Thoracic aorta (tissue), 2 donors: Measurements from ENCODE around the gene PLA2G4E. TPM values are rescaled to one million over a fixed set of nuclear protein-coding genes. Genes with fewer than 3 reads are reported as not detected.

ENCODE experiments used
- ATAC-seq: fragments of 150-250 bp; one replicate; pipeline ENCODE4 v1.8.0; 2017; ENCODE audit warnings: low read depth; ENCODE audit not compliant: insufficient number of reproducible peaks, low FRiP score
- DNase-seq: peaks from one replicate; pipeline ENCODE4 v3.0.0-alpha.2; 2020; ENCODE audit warnings: low spot score
- H3K27ac ChIP-seq, 2 donors: fragments of 200-600 bp; sonication (generic); 1 replicate in 1 of 2; 2 replicates in 1 of 2; pipeline ENCODE4 v1.5.1; 2016; ENCODE audit warnings: mild to moderate bottlenecking in 2 of 2, moderate library complexity in 2 of 2
- H3K27me3 ChIP-seq: fragments of 200-600 bp; sonication (generic); replicated peaks from 2 replicates; pipeline ENCODE4 v1.6.0; 2016; ENCODE audit warnings: mild to moderate bottlenecking; ENCODE audit not compliant: insufficient read depth
- H3K36me3 ChIP-seq: fragments of 200-600 bp; sonication (generic); one replicate; pipeline ENCODE4 v1.5.1; 2016
- H3K4me1 ChIP-seq, 2 donors: fragments of 200-600 bp; sonication (generic); 1 replicate in 1 of 2; 2 replicates in 1 of 2; pipeline versions ENCODE4 v1.5.1 to v1.6.0; 2016; ENCODE audit warnings: low read depth in 2 of 2, mild to moderate bottlenecking in 1 of 2; ENCODE audit not compliant: control insufficient read depth in 1 of 2
- H3K4me3 ChIP-seq: fragments of 200-600 bp; sonication (generic); 2 replicates; pipeline ENCODE4 v1.5.1; 2016; ENCODE audit warnings: mild to moderate bottlenecking
- H3K9me3 ChIP-seq: fragments of 200-600 bp; sonication (generic); 2 replicates; pipeline ENCODE4 v1.5.1; 2016
- CTCF ChIP-seq: fragments of 200-600 bp; sonication (generic); IDR thresholded peaks from one replicate; pipeline ENCODE4 v1.5.1; 2019; ENCODE audit warnings: antibody characterized with exemption
- total RNA-seq, 2 donors: library from RNA; depleted of rRNA; stranded (reverse); fragments of >200 nt; gene quantifications; one replicate each; pipeline versions ENCODE4 v1.1.0 to v1.2.3, GENCODE V29; 2016

Gene PLA2G4E
- total RNA-seq, 2 donors from 2014 or later, result not detected

GRCh38 chr15:41980654-41981323, 40.1 kb downstream of the PLA2G4E start:
- Histone ChIP-seq H3K4me1 (peaks cover 2 to 19% of the 10 kb centered on the region in 2 donors), H3K9me3 (no peaks in the 10 kb centered on the region), H3K27me3 (no peaks in the 10 kb centered on the region), H3K36me3 (no peaks in the 10 kb centered on the region), H3K27ac (no peak overlapping the region), H3K4me3 (no peak overlapping the region)
- DNase-seq, result no peak
- ATAC-seq, result no peak
- TF ChIP-seq CTCF, result no peak

- Histone ChIP-seq H3K4me1 (peaks cover 0 to 8% of the 10 kb centered on the region in 2 donors), H3K27me3 (no peaks in the 10 kb centered on the region), H3K36me3 (no peaks in the 10 kb centered on the region), H3K27ac (no peak overlapping the region), H3K4me3 (no peak overlapping the region), H3K9me3 (no peaks in the 10 kb centered on the region)
- TF ChIP-seq CTCF, result no peak
- ATAC-seq (no peak), DNase-seq (no peak)
Observed at GRCh38 chr15:41979493-41980266, 41.2 kb downstream of the PLA2G4E start.

- Histone ChIP-seq H3K4me1 (no peaks in the 10 kb centered on the region), H3K27ac (no peak overlapping the region), H3K9me3 (no peaks in the 10 kb centered on the region), H3K4me3 (no peak overlapping the region), H3K27me3 (no peaks in the 10 kb centered on the region), H3K36me3 (no peaks in the 10 kb centered on the region)
- ATAC-seq (no peak), DNase-seq (no peak)
- TF ChIP-seq CTCF, result no peak
Observed at GRCh38 chr15:41978534-41978933, 42.3 kb downstream of the PLA2G4E start.

- DNase-seq (no peak), ATAC-seq (no peak)
- TF ChIP-seq CTCF, result no peak
- no peak overlapping the region for H3K27ac ChIP-seq
- no peaks in the 10 kb centered on the region for H3K27me3 ChIP-seq
- no peaks in the 10 kb centered on the region for H3K9me3 ChIP-seq
- H3K4me3 ChIP-seq, result no peak overlapping the region
- no peaks in the 10 kb centered on the region for H3K36me3 ChIP-seq
- peaks cover 0 to 5% of the 10 kb centered on the region in 2 donors for H3K4me1 ChIP-seq
Observed at GRCh38 chr15:41977757-41978383, 43.0 kb downstream of the PLA2G4E start.

GRCh38 chr15:41975669-41976068, 45.2 kb downstream of the PLA2G4E start:
- H3K27me3 ChIP-seq, result no peaks in the 10 kb centered on the region
- no peak for TF ChIP-seq CTCF
- H3K27ac ChIP-seq, result no peak overlapping the region
- H3K4me1 ChIP-seq, result peaks cover 3 to 12% of the 10 kb centered on the region in 2 donors
- DNase-seq (no peak), ATAC-seq (no peak)
- H3K36me3 ChIP-seq, result no peaks in the 10 kb centered on the region
- H3K9me3 ChIP-seq, result no peaks in the 10 kb centered on the region
- no peak overlapping the region for H3K4me3 ChIP-seq
